Dermis blood vessel endothelial cell (primary cell): ENCODE data around the gene RGS5. TPM values are rescaled to one million over a fixed set of nuclear protein-coding genes. Genes with fewer than 3 reads are reported as not detected.
A peak's percentile ranks its signal among the peaks of the same experiment; 100 is the strongest.

Experiments used
- DNase-seq: peaks from one replicate; pipeline ENCODE4 v3.0.0; 2010
- total RNA-seq: library from RNA; depleted of rRNA; stranded (reverse); fragments of >200 nt; gene quantifications from 2 replicates; pipeline ENCODE4 v1.2.3, GENCODE V29; 2014

Gene RGS5
- total RNA-seq, 1 donor from 2014 or later, result 5.3 TPM

- DNase-seq, result no peak
Observed at GRCh38 chr1:163178628-163179027, 24.1 kb downstream of the RGS5 start.

GRCh38 chr1:163176797-163177196 is 25.9 kb downstream of the RGS5 start:
- no peak for DNase-seq

GRCh38 chr1:163174524-163175437 is 27.9 kb downstream of the RGS5 start:
- DNase-seq, result peak; percentile 84

GRCh38 chr1:163173121-163173520 is 29.6 kb downstream of the RGS5 start:
- DNase-seq, result peak; percentile 23

- DNase-seq, result peak; percentile 29
Observed at GRCh38 chr1:163172596-163172995, 30.1 kb downstream of the RGS5 start.

GRCh38 chr1:163171826-163172225 is 30.9 kb downstream of the RGS5 start:
- DNase-seq, result peak; percentile 33

GRCh38 chr1:163170975-163171676 is 31.6 kb downstream of the RGS5 start:
- DNase-seq, result peak; percentile 65

GRCh38 chr1:163170331-163170730 is 32.4 kb downstream of the RGS5 start:
- DNase-seq, result no peak

- no peak for DNase-seq
Observed at GRCh38 chr1:163169553-163169952, 33.2 kb downstream of the RGS5 start.

- DNase-seq, result peak; percentile 97
Observed at GRCh38 chr1:163168053-163168452, 34.7 kb downstream of the RGS5 start.

GRCh38 chr1:163166886-163167555 is 35.7 kb downstream of the RGS5 start:
- peak; percentile 59 for DNase-seq

GRCh38 chr1:163165119-163165518 is 37.6 kb downstream of the RGS5 start:
- DNase-seq, result no peak

- no peak for DNase-seq
Observed at GRCh38 chr1:163163881-163164582, 38.7 kb downstream of the RGS5 start.

- no peak for DNase-seq
Observed at GRCh38 chr1:163163163-163163562, 39.6 kb downstream of the RGS5 start.

- no peak for DNase-seq
Observed at GRCh38 chr1:163162381-163162914, 40.3 kb downstream of the RGS5 start.

GRCh38 chr1:163161841-163162240 is 40.9 kb downstream of the RGS5 start:
- DNase-seq, result peak; percentile 20

- DNase-seq, result peak; percentile 65
Observed at GRCh38 chr1:163161337-163161736, 41.4 kb downstream of the RGS5 start.

GRCh38 chr1:163155606-163156005 is 47.1 kb downstream of the RGS5 start:
- no peak for DNase-seq

GRCh38 chr1:163148911-163149310 is 53.8 kb downstream of the RGS5 start:
- DNase-seq, result no peak

- DNase-seq, result peak; percentile 74
Observed at GRCh38 chr1:163147019-163147418, 55.7 kb downstream of the RGS5 start.

- DNase-seq, result no peak
Observed at GRCh38 chr1:163145435-163145834, 57.3 kb downstream of the RGS5 start.

GRCh38 chr1:163144418-163144817 is 58.3 kb downstream of the RGS5 start:
- no peak for DNase-seq
